GM19467 (cell line): ENCODE measurements around the gene IGFALS.

Source experiments
- ATAC-seq: cut with Tn5 transposase; IDR thresholded peaks from one replicate; pipeline ENCODE4 v1.9.1; 2021; ENCODE audit warnings: mild to moderate bottlenecking, moderate library complexity; ENCODE audit not compliant: unreplicated experiment

Gene IGFALS

GRCh38 chr16:1767116-1767994, 26.1 kb downstream of the IGFALS start:
- ATAC-seq = no peak

- no peak for ATAC-seq
These were observed 26.8 kb downstream of the IGFALS start for GRCh38 chr16:1766701-1767100.

- no peak for ATAC-seq
These were observed 27.3 kb downstream of the IGFALS start for GRCh38 chr16:1766231-1766630.

GRCh38 chr16:1765826-1766225, 27.7 kb downstream of the IGFALS start:
- ATAC-seq = no peak

- no peak for ATAC-seq
These were observed 28.5 kb downstream of the IGFALS start for GRCh38 chr16:1764971-1765370.

- ATAC-seq = no peak
These were observed 29.7 kb downstream of the IGFALS start for GRCh38 chr16:1763521-1764511.

- ATAC-seq = no peak
These were observed 30.5 kb downstream of the IGFALS start for GRCh38 chr16:1762879-1763520.

- no peak for ATAC-seq
These were observed 31.2 kb downstream of the IGFALS start for GRCh38 chr16:1762196-1762878.

- ATAC-seq = no peak
These were observed 31.8 kb downstream of the IGFALS start for GRCh38 chr16:1761751-1762150.

GRCh38 chr16:1760911-1761310, 32.6 kb downstream of the IGFALS start:
- ATAC-seq = no peak

- ATAC-seq = no peak
These were observed 34.0 kb downstream of the IGFALS start for GRCh38 chr16:1759511-1759910.

- ATAC-seq = no peak
These were observed 34.6 kb downstream of the IGFALS start for GRCh38 chr16:1758923-1759322.

- ATAC-seq = no peak
These were observed 35.6 kb downstream of the IGFALS start for GRCh38 chr16:1757714-1758461.

- ATAC-seq = no peak
These were observed 39.3 kb downstream of the IGFALS start for GRCh38 chr16:1754204-1754603.

- no peak for ATAC-seq
These were observed 40.7 kb downstream of the IGFALS start for GRCh38 chr16:1752853-1753252.

- no peak for ATAC-seq
These were observed 41.6 kb downstream of the IGFALS start for GRCh38 chr16:1751946-1752345.

GRCh38 chr16:1749152-1750117, 44.1 kb downstream of the IGFALS start:
- no peak for ATAC-seq

GRCh38 chr16:1747934-1748333, 45.6 kb downstream of the IGFALS start:
- no peak for ATAC-seq
